GM19438 (cell line): ENCODE data around the gene KLF9.

Experiments
- ATAC-seq: cut with Tn5 transposase; IDR thresholded peaks from one replicate; pipeline ENCODE4 v1.9.1; 2021; ENCODE audit warnings: low read depth; ENCODE audit not compliant: unreplicated experiment

Gene KLF9

GRCh38 chr9:70413799-70414775 lies at the start of gene KLF9:
Gene KLF9 (minus strand): TSS chr9:70414657. CDS start chr9:70413363, 1,294 bp downstream.
- ATAC-seq = peak; percentile 66

GRCh38 chr9:70463877-70464276 lies 49.4 kb upstream of the KLF9 start:
- no peak for ATAC-seq

- no peak for ATAC-seq
Measured at GRCh38 chr9:70462300-70462699, 47.8 kb upstream of the KLF9 start.

GRCh38 chr9:70457235-70457634 lies 42.8 kb upstream of the KLF9 start:
- no peak for ATAC-seq

- ATAC-seq = no peak
Measured at GRCh38 chr9:70455993-70456704, 41.7 kb upstream of the KLF9 start.

- ATAC-seq = no peak
Measured at GRCh38 chr9:70452365-70452764, 37.9 kb upstream of the KLF9 start.

GRCh38 chr9:70451765-70452164 lies 37.3 kb upstream of the KLF9 start:
- no peak for ATAC-seq

- ATAC-seq = no peak
Measured at GRCh38 chr9:70450738-70451137, 36.3 kb upstream of the KLF9 start.

GRCh38 chr9:70449461-70449860 lies 35.0 kb upstream of the KLF9 start:
- ATAC-seq = no peak

GRCh38 chr9:70448919-70449318 lies 34.5 kb upstream of the KLF9 start:
- ATAC-seq = no peak

GRCh38 chr9:70444904-70445303 lies 30.4 kb upstream of the KLF9 start:
- no peak for ATAC-seq

- ATAC-seq = no peak
Measured at GRCh38 chr9:70442328-70442848, 27.9 kb upstream of the KLF9 start.

GRCh38 chr9:70441622-70442021 lies 27.2 kb upstream of the KLF9 start:
- ATAC-seq = no peak

- ATAC-seq = no peak
Measured at GRCh38 chr9:70439991-70440706, 25.7 kb upstream of the KLF9 start.

- ATAC-seq = no peak
Measured at GRCh38 chr9:70438341-70438928, 24.0 kb upstream of the KLF9 start.

GRCh38 chr9:70435948-70436347 lies 21.5 kb upstream of the KLF9 start:
- ATAC-seq = no peak

GRCh38 chr9:70429899-70430298 lies 15.4 kb upstream of the KLF9 start:
- no peak for ATAC-seq

- ATAC-seq = no peak
Measured at GRCh38 chr9:70428781-70429180, 14.3 kb upstream of the KLF9 start.

- ATAC-seq = no peak
Measured at GRCh38 chr9:70427161-70427945, 12.9 kb upstream of the KLF9 start.

- ATAC-seq = no peak
Measured at GRCh38 chr9:70425192-70425591, 10.7 kb upstream of the KLF9 start.
